ENCODE results near the gene CCL25. TPM values are rescaled to one million over a fixed set of nuclear protein-coding genes. Genes with fewer than 3 reads are reported as not detected.

Gene CCL25
- total and polyA plus RNA-seq, 2 of the 4 experiments (the other 2 are of a cell fraction), result not detected

GRCh38 chr19:8089664-8090601 is 37.4 kb downstream of the CCL25 start:
- Histone ChIP-seq H4K8ac (ENCODE audit: low read depth in 2 of 2, low read length in 2 of 2) (no peak overlapping the region), H3K27ac (ENCODE audit: insufficient read depth, low read length) (no peak overlapping the region), H3K4ac (ENCODE audit: low read depth, low read length) (no peak overlapping the region), H2AFZ (replicated peaks; ENCODE audit: low read length, poor library complexity) (no peak overlapping the region), H3K9me3 (ENCODE audit: control insufficient read depth, insufficient read depth, low read length) (peaks cover 16% of the 10 kb centered on the region), H3K9me1 (ENCODE audit: insufficient read depth, low read length) (no peaks in the 10 kb centered on the region), H3K14ac (replicated peaks; ENCODE audit: low read depth, low read length) (no peak overlapping the region), H2AK9ac (replicated peaks; ENCODE audit: low read depth, low read length, poor library complexity) (no peak overlapping the region), H3K18ac (ENCODE audit: low read depth, low read length) (no peak overlapping the region), H2BK15ac (ENCODE audit: low read depth, low read length) (no peak overlapping the region), H3K4me3 (ENCODE audit: insufficient read depth, low read depth, low read length) (no peak overlapping the region), H2BK5ac (ENCODE audit: low read depth, low read length, poor library complexity, severe bottlenecking) (no peak overlapping the region), H3K36me3 (ENCODE audit: control insufficient read depth, insufficient read depth, low read length) (no peaks in the 10 kb centered on the region), H3K27me3 (ENCODE audit: control insufficient read depth, insufficient read depth, low read length) (no peaks in the 10 kb centered on the region), H4K91ac (ENCODE audit: insufficient read depth, low read depth, low read length) (no peak overlapping the region), H4K5ac (ENCODE audit: low read depth, low read length) (no peak overlapping the region), H2AK5ac (ENCODE audit: low read depth, low read length) (no peak overlapping the region), H4K20me1 (ENCODE audit: insufficient read depth, low read length) (no peaks in the 10 kb centered on the region), H3K4me2 (ENCODE audit: low read depth, low read length) (no peak overlapping the region), H3K23ac (ENCODE audit: low read depth, low read length) (no peak overlapping the region), H2BK120ac (ENCODE audit: low read depth, low read length) (no peak overlapping the region), H3K56ac (ENCODE audit: extremely low read depth, insufficient read depth, low read length) (no peak overlapping the region), H2BK20ac (ENCODE audit: low read depth, low read length) (no peak overlapping the region), H3K9ac (ENCODE audit: low read depth, low read length) (no peak overlapping the region), H3K4me1 (ENCODE audit: control insufficient read depth, insufficient read depth, low read length) (no peaks in the 10 kb centered on the region), H3K79me1 (ENCODE audit: low read depth in 1 of 2, low read length in 2 of 2) (no peaks in the 10 kb centered on the region)
- CTCF ChIA-PET, result no interaction called here
- dilution Hi-C loops (cut with HindIII; ENCODE audit: low sequenced_read_pairs, unreplicated experiment), result no loop called here
- ATAC-seq (ENCODE audit: low read depth) (no peak), DNase-seq (no peak)
- TF ChIP-seq MXI1 (IDR thresholded peaks at IDR 0.05; ENCODE audit: borderline replicate concordance, low read depth, low read length) (no peak), CEBPB (IDR thresholded peaks at IDR 0.05; ENCODE audit: low read depth, low read length) (no peak), BHLHE40 (IDR thresholded peaks at IDR 0.05; ENCODE audit: low read depth, low read length) (no peak), RAD21 (IDR thresholded peaks at IDR 0.05; ENCODE audit: low read length) (no peak), MAFK (IDR thresholded peaks at IDR 0.05; ENCODE audit: low read depth, low read length) (no peak), CHD1 (IDR thresholded peaks at IDR 0.05; ENCODE audit: low read depth, low read length) (no peak), RCOR1 (IDR thresholded peaks at IDR 0.05; ENCODE audit: insufficient replicate concordance, low read length) (no peak), RFX5 (IDR thresholded peaks at IDR 0.05; ENCODE audit: low read depth, low read length) (no peak), SMC3 (IDR thresholded peaks at IDR 0.05; ENCODE audit: low read depth, low read length) (no peak), POLR2A (IDR thresholded peaks at IDR 0.05; ENCODE audit: low read depth, low read length) (no peak), NFE2L2 (IDR thresholded peaks at IDR 0.05; ENCODE audit: low read depth, low read length) (no peak)
- TF ChIP-seq, protein P1, sequence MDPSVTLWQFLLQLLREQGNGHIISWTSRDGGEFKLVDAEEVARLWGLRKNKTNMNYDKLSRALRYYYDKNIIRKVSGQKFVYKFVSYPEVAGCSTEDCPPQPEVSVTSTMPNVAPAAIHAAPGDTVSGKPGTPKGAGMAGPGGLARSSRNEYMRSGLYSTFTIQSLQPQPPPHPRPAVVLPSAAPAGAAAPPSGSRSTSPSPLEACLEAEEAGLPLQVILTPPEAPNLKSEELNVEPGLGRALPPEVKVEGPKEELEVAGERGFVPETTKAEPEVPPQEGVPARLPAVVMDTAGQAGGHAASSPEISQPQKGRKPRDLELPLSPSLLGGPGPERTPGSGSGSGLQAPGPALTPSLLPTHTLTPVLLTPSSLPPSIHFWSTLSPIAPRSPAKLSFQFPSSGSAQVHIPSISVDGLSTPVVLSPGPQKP (IDR thresholded peaks at IDR 0.05; ENCODE audit: borderline replicate concordance, low read depth, low read length), result no peak
- TF ChIP-seq, protein P2, sequence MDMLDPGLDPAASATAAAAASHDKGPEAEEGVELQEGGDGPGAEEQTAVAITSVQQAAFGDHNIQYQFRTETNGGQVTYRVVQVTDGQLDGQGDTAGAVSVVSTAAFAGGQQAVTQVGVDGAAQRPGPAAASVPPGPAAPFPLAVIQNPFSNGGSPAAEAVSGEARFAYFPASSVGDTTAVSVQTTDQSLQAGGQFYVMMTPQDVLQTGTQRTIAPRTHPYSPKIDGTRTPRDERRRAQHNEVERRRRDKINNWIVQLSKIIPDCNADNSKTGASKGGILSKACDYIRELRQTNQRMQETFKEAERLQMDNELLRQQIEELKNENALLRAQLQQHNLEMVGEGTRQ (IDR thresholded peaks at IDR 0.05; ENCODE audit: low read depth, low read length), result no peak
- TF ChIP-seq, protein P3, sequence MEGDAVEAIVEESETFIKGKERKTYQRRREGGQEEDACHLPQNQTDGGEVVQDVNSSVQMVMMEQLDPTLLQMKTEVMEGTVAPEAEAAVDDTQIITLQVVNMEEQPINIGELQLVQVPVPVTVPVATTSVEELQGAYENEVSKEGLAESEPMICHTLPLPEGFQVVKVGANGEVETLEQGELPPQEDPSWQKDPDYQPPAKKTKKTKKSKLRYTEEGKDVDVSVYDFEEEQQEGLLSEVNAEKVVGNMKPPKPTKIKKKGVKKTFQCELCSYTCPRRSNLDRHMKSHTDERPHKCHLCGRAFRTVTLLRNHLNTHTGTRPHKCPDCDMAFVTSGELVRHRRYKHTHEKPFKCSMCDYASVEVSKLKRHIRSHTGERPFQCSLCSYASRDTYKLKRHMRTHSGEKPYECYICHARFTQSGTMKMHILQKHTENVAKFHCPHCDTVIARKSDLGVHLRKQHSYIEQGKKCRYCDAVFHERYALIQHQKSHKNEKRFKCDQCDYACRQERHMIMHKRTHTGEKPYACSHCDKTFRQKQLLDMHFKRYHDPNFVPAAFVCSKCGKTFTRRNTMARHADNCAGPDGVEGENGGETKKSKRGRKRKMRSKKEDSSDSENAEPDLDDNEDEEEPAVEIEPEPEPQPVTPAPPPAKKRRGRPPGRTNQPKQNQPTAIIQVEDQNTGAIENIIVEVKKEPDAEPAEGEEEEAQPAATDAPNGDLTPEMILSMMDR (conservative IDR thresholded peaks at IDR 0.05; ENCODE audit: low read depth, low read length), result no peak
- no TSS peak for BruUV-seq (replicated peaks)
- intact Hi-C loops (cut with micrococcal nuclease), result no loop called here
- POLR2A ChIA-PET (ENCODE audit: unreplicated experiment), result no interaction called here
- 60% methylated on average over 8 of the region's 19 CpGs; no CpG with 5 or more reads in 1 of the 2 experiments for WGBS, 2 experiments (ENCODE audit: extremely low coverage in 2 of 2, insufficient read length in 1 of 2)
- in situ Hi-C loops (cut with MboI; ENCODE audit: low sequenced_read_pairs), result no loop called here
